Liver (tissue), 3 donors: ENCODE data around the gene GPR101.

Experiments
- ATF3 ChIP-seq: IDR thresholded peaks from 2 replicates; pipeline ENCODE4 v1.6.1; 2016; ENCODE audit warnings: antibody characterized with exemption
- CTCF ChIP-seq: fragments of 150-350 bp; IDR thresholded peaks from 2 replicates; pipeline ENCODE4 v1.5.1; 2017; ENCODE audit warnings: improper control_type of control experiment, low read depth, low read length; ENCODE audit not compliant: missing input control
- EGR1 ChIP-seq, 2 donors: IDR thresholded peaks; 2 replicates each; pipeline ENCODE4 v1.6.1; 2016 to 2018; ENCODE audit warnings: antibody characterized with exemption in 2 of 2, low read depth in 2 of 2
- donor health status: healthy.
- donor health status: healthy.

- TF ChIP-seq CTCF: no peak
- TF ChIP-seq EGR1 (IDR thresholded peaks at IDR 0.05; ENCODE audit: low read depth in 2 of 2): no peak
- no peak for TF ChIP-seq ATF3
These were observed 1.5 kb downstream of the GPR101 start for GRCh38 chrX:137032341-137032694.
